B cell (primary cell): ENCODE data around the gene NOL4L.

ENCODE experiments used
- EZH2 ChIP-seq: IDR thresholded peaks from 2 replicates; pipeline ENCODE4 v1.6.1; 2012; ENCODE audit warnings: borderline replicate concordance, low read depth, mild to moderate bottlenecking, moderate library complexity, low read length; ENCODE audit not compliant: insufficient read depth, poor library complexity, severe bottlenecking
- TF ChIP-seq, protein P1 (sequence below): fragments of 200-600 bp; IDR thresholded peaks from one replicate; pipeline ENCODE4 v1.8.0; 2022; ENCODE audit warnings: antibody characterized with exemption, mild to moderate bottlenecking

DNA sequence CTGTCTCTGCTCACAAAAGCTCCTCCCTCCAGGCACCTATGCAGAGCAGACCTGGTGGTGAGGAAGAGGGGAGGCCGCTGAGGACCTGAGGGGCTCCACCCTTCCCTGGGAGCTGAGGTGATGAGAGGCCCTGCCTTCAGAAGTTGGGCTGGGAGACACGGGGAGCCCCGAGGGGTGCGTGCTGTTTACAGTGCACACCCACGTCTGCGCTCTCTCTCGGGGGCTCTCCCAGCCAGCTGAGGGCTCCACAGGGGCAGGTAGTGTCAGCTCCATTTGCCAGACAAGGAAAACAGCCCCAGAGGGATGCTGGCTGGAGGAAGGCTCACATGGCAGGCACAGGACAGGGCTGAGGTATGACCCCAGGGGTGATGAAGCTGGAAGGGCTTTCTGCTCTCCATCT is 13.5 kb upstream of the NOL4L start:
- TF ChIP-seq, protein P1, sequence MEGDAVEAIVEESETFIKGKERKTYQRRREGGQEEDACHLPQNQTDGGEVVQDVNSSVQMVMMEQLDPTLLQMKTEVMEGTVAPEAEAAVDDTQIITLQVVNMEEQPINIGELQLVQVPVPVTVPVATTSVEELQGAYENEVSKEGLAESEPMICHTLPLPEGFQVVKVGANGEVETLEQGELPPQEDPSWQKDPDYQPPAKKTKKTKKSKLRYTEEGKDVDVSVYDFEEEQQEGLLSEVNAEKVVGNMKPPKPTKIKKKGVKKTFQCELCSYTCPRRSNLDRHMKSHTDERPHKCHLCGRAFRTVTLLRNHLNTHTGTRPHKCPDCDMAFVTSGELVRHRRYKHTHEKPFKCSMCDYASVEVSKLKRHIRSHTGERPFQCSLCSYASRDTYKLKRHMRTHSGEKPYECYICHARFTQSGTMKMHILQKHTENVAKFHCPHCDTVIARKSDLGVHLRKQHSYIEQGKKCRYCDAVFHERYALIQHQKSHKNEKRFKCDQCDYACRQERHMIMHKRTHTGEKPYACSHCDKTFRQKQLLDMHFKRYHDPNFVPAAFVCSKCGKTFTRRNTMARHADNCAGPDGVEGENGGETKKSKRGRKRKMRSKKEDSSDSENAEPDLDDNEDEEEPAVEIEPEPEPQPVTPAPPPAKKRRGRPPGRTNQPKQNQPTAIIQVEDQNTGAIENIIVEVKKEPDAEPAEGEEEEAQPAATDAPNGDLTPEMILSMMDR: no peak
- TF ChIP-seq EZH2: no peak
